Measurements from ENCODE around the gene FOXE1.

GRCh38 chr9:97859346-97859745 is 6.3 kb downstream of the FOXE1 start:
- TF ChIP-seq CTCF (conservative IDR thresholded peaks at IDR 0.05; ENCODE audit: low read length) (no peak), EZH2phosphoT487 (IDR thresholded peaks at IDR 0.05; ENCODE audit: borderline replicate concordance) (no peak)
